GM21528 (cell line): ENCODE data around the gene FAAP100.

Experiments
- ATAC-seq: cut with Tn5 transposase; IDR thresholded peaks from one replicate; pipeline ENCODE4 v1.9.1; 2021; ENCODE audit warnings: mild to moderate bottlenecking, moderate library complexity; ENCODE audit not compliant: unreplicated experiment, low FRiP score

Gene FAAP100

GRCh38 chr17:81577278-81578000 is 25.3 kb upstream of the FAAP100 start:
- no peak for ATAC-seq

- no peak for ATAC-seq
Measured at GRCh38 chr17:81576621-81577277, 24.6 kb upstream of the FAAP100 start.

GRCh38 chr17:81575836-81576235 is 23.7 kb upstream of the FAAP100 start:
- no peak for ATAC-seq

GRCh38 chr17:81574643-81574956 is 22.4 kb upstream of the FAAP100 start:
- ATAC-seq = no peak

GRCh38 chr17:81573794-81574642 is 21.9 kb upstream of the FAAP100 start:
- ATAC-seq = no peak

- ATAC-seq = no peak
Measured at GRCh38 chr17:81572563-81573168, 20.5 kb upstream of the FAAP100 start.

GRCh38 chr17:81570964-81571363 is 18.8 kb upstream of the FAAP100 start:
- ATAC-seq = no peak

- no peak for ATAC-seq
Measured at GRCh38 chr17:81569986-81570514, 17.9 kb upstream of the FAAP100 start.

- ATAC-seq = no peak
Measured at GRCh38 chr17:81568416-81568815, 16.3 kb upstream of the FAAP100 start.

GRCh38 chr17:81567191-81567590 is 15.0 kb upstream of the FAAP100 start:
- no peak for ATAC-seq

GRCh38 chr17:81566461-81567126 is 14.4 kb upstream of the FAAP100 start:
- ATAC-seq = no peak

GRCh38 chr17:81565231-81565630 is 13.1 kb upstream of the FAAP100 start:
- ATAC-seq = no peak

GRCh38 chr17:81564778-81565177 is 12.6 kb upstream of the FAAP100 start:
- no peak for ATAC-seq

- ATAC-seq = no peak
Measured at GRCh38 chr17:81563861-81564586, 11.9 kb upstream of the FAAP100 start.

- ATAC-seq = no peak
Measured at GRCh38 chr17:81561494-81561885, 9.3 kb upstream of the FAAP100 start.

GRCh38 chr17:81558941-81559806 is 7.0 kb upstream of the FAAP100 start:
- no peak for ATAC-seq

- no peak for ATAC-seq
Measured at GRCh38 chr17:81558115-81558468, 5.9 kb upstream of the FAAP100 start.

GRCh38 chr17:81557276-81558114 is 5.3 kb upstream of the FAAP100 start:
- ATAC-seq = no peak
